Measurements from ENCODE around the gene NEK8.

NEK8 gene

GRCh38 chr17:28783161-28783560 is 54.6 kb downstream of the NEK8 start:
- Histone ChIP-seq H3K9me3 (no peaks in the 10 kb centered on the region), H3K27ac (no peak overlapping the region), H3K36me3 (peaks cover 0 to 6% (median 0%) of the 10 kb centered on the region in 3 donors), H3K4me1 (no peaks in the 10 kb centered on the region), H3K27me3 (no peaks in the 10 kb centered on the region), H3K4me3 (no peak overlapping the region)
- intact Hi-C loops (cut with DNase I; ENCODE audit: low total_unique reads): no loop called here
- TF ChIP-seq, protein P1, sequence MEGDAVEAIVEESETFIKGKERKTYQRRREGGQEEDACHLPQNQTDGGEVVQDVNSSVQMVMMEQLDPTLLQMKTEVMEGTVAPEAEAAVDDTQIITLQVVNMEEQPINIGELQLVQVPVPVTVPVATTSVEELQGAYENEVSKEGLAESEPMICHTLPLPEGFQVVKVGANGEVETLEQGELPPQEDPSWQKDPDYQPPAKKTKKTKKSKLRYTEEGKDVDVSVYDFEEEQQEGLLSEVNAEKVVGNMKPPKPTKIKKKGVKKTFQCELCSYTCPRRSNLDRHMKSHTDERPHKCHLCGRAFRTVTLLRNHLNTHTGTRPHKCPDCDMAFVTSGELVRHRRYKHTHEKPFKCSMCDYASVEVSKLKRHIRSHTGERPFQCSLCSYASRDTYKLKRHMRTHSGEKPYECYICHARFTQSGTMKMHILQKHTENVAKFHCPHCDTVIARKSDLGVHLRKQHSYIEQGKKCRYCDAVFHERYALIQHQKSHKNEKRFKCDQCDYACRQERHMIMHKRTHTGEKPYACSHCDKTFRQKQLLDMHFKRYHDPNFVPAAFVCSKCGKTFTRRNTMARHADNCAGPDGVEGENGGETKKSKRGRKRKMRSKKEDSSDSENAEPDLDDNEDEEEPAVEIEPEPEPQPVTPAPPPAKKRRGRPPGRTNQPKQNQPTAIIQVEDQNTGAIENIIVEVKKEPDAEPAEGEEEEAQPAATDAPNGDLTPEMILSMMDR (IDR thresholded peaks at IDR 0.05): no peak
- DNase-seq: no peak

GRCh38 chr17:28788100-28788499 is 59.5 kb downstream of the NEK8 start:
- H3K9me3 ChIP-seq: no peaks in the 10 kb centered on the region
- H3K36me3 ChIP-seq: no peaks in the 10 kb centered on the region
- H3K4me1 ChIP-seq: no peaks in the 10 kb centered on the region
- H3K27me3 ChIP-seq: no peaks in the 10 kb centered on the region
- intact Hi-C loops (cut with DNase I; ENCODE audit: low total_unique reads): no loop called here
- no peak for DNase-seq
- H3K4me3 ChIP-seq: no peak overlapping the region
- TF ChIP-seq, protein P1 (IDR thresholded peaks at IDR 0.05): no peak
- no peak overlapping the region for H3K27ac ChIP-seq

Data from tibial artery (tissue), 4 donors.